IPS-NIHi7 (cell line): ENCODE data around the gene CCDC18.
"Not testable (repeated sequence)": the region's sequence is repeated elsewhere in the genome, so short reads cannot be mapped to it uniquely, and the experiment has no call there.

Experiments
- DNase-seq: peaks from one replicate; pipeline ENCODE4 v3.0.0; 2012; ENCODE audit warnings: mixed read lengths; ENCODE audit errors: extremely low spot score

The CCDC18 gene, protein sequence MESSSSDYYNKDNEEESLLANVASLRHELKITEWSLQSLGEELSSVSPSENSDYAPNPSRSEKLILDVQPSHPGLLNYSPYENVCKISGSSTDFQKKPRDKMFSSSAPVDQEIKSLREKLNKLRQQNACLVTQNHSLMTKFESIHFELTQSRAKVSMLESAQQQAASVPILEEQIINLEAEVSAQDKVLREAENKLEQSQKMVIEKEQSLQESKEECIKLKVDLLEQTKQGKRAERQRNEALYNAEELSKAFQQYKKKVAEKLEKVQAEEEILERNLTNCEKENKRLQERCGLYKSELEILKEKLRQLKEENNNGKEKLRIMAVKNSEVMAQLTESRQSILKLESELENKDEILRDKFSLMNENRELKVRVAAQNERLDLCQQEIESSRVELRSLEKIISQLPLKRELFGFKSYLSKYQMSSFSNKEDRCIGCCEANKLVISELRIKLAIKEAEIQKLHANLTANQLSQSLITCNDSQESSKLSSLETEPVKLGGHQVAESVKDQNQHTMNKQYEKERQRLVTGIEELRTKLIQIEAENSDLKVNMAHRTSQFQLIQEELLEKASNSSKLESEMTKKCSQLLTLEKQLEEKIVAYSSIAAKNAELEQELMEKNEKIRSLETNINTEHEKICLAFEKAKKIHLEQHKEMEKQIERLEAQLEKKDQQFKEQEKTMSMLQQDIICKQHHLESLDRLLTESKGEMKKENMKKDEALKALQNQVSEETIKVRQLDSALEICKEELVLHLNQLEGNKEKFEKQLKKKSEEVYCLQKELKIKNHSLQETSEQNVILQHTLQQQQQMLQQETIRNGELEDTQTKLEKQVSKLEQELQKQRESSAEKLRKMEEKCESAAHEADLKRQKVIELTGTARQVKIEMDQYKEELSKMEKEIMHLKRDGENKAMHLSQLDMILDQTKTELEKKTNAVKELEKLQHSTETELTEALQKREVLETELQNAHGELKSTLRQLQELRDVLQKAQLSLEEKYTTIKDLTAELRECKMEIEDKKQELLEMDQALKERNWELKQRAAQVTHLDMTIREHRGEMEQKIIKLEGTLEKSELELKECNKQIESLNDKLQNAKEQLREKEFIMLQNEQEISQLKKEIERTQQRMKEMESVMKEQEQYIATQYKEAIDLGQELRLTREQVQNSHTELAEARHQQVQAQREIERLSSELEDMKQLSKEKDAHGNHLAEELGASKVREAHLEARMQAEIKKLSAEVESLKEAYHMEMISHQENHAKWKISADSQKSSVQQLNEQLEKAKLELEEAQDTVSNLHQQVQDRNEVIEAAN (N-terminal part only)

DNA sequence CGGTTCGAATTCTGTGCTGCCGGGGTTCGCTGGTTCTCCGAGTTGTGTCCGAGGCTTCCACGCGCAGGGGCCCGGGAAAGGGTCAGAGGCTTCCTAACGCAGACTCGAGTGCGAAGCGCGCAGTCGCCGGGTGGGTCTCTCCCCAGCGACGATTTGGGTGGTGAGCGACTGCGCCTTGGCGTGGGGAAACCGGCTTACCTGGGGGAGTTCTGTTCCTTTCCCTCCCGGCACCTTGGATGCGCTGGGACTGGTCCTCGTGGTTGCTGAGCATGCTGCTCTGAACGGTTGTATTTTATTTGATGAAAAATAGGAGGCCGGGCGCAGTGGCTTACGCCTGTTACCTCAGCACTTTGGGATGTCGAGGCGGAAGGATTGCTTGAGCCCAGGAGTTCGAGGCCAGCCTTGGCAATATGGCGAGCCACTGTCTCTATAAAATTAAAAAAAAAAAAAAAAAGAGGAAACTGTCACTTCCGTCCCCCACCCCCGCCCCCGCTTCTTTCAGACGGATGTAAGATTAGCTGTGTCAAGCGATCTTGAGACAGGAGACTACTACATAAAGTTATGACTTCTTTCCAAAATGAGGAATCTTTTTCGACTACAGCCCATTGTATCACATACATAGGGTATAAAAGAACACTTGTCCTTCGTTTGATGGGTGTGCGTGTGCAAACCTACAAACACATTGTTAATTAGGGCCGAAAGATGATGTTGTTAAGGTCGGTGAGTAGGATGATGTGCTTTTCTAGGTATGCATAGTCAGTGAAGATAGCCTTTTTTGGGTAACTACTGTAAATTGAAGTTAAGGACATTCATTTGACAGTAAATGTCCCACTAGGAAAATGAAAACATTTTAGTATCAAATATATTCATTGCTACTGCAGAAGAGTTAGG, at the start of gene CCDC18:
CCDC18 (plus strand) TSS at position 2 of the 891 bp plus-strand sequence. CDS start 2,638 bp downstream, outside the sequence.
- no peak for DNase-seq

DNA sequence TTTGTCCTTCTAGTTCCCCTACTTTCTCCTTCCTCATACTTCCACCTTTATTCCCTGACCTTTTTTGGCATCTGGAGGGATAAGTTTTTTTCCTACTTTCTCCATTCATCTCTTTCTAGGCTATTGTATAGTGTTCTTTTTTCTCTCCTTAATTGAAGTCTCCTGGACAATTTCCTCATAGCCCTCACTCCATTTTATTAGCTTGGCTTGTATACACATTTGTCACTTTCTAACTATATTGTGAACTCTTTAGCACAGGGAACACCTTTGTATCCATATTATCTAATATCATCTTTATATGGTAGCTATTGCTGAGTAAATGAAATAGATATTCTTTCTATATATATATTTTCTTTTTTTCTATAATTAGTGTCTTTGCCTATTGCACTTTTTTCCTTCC, 47.9 kb upstream of the CCDC18 start:
- DNase-seq: no peak

DNA sequence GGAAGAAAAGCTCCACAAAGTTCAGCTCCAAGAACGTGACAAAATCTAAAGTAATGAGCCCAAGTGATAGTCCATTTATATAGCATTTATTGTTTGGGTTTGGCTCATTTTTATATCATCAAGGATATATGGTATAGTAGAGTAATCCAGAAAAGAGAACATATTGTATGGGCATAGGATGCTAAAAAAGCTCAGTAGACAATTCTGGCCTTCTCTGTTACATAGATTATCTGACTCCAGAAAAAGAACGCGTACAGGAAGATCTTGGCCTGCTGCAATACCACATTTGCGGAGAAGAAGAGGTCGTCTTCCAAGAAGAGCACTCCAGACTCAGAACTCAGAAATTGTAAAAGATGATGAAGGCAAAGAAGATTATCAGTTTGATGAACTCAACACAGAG, 44.1 kb upstream of the CCDC18 start:
- DNase-seq: no peak

DNA sequence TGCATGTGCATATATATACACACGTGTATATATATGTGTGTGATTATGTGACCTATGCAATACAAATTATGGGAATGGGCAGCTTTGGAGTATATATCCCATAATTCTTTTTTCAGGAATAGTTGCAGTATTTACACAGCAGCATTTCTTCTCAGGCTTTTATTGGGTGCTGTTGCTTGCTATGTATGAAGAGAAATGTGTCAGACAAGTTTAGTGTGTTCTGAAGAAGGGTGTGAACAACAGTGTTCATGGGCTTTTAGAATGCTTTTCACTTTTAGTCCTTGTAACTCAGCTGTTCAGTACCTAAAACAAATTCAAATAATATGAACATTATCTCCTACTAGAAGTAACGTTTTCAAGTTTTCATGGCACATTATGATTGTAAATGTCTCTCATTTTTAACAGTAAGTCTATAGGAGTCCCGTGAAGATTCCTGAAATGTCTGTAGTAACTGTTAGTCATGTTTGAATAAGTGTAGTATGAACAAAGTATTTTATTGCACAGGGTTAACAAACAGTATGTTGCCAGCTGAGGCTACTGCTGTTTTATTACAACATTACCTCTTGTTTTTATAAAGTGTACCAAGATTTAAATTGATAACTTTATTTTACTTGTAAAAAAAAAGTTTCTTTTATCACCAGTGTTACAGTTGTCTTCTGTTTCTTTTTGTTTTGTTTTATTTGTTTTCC, 42.8 kb upstream of the CCDC18 start:
- no peak for DNase-seq

DNA sequence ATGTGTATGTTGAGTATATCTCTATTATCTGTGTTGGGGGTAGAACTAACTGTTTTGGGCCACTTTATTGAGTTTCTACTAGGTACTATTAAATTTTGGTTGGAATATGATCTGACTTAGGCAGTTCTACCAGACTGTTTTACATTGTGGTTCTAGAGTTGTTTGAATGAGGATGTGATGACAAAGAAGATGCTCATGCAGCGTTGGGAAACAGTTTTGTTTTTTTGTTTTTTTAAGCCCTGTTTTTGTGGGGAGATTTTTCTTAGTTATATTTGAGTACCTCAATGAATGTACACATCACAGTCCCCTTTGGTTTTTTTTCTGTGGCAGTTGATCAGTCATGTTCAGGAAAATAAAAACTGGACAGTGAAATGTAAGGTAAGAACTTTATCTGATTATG, 40.4 kb upstream of the CCDC18 start:
- no peak for DNase-seq

DNA sequence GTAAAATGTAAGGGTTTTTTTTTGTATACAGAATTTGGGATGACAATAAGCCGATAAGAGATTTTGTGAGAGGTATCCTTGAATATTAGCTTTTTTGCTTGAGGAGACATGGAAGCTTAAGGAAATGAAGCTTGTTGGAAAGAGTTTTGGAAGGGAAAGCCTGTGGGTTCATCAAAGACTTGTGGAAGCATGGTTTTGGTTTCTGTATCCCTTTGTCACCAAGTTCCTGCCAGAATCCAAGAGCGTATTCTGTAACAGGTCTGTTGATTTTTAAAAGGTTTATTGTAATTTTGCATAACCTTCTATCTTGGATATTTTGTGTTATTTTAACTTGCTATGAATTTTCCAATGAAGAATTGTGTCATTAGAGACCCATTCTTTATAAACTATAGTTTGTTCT, 38.4 kb upstream of the CCDC18 start:
- DNase-seq: no peak

DNA sequence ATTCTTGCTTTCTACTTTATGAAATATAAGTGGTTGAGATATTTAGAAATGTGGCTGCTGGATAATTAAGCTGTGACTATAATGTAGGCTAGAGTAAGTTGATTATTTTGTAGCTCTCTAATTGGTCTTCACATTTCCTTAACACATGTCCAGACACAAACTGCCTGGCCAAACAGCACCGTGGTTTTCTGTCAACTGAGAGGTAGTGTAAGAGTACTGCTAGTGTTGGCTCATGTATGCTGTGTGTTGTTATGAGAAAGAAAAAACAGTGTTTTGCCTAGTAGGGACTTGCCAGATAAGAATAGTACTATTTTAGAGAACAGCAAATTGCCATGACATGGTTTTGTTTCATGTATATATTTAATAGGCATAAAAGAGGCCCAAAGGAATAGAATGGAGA, 37.4 kb upstream of the CCDC18 start:
- no peak for DNase-seq

DNA sequence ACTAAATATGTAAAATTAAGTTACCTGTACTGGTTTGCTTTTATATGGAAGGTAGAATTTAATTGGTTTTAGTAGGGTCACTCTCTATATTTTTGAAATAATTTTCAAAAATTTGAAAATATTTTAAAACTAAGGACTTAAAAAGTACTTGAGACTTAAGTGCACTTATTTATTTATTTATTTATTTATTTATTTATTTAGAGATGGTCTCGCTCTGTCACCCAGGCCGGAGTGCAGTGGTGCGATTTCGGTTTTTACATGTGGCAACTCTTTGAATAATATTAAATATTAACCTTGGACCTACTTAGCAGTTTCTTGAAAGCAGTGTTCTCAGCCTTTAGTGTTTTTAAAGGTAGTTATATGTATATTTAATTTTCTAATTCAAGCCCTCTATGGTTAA, 36.8 kb upstream of the CCDC18 start:
- no peak for DNase-seq

DNA sequence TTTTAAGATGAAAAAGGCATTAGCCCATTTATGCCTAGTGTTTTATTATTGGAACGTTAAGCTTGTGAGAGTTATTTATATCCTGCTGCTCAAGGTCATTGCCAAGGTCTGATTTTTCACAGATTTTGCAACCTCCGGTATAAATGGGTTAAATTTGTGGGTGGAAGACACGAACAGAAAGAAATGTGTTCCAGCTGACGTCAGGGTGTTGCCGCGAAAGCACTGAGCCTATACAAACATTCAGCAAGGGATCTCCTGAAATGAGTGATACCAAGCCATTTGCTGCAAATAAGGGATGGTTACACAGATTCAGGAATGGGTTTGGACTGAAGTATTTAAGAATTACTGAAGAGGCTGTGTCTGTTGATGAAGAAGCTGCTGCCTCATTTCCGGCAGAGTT, 32.5 kb upstream of the CCDC18 start:
- DNase-seq: no peak

DNA sequence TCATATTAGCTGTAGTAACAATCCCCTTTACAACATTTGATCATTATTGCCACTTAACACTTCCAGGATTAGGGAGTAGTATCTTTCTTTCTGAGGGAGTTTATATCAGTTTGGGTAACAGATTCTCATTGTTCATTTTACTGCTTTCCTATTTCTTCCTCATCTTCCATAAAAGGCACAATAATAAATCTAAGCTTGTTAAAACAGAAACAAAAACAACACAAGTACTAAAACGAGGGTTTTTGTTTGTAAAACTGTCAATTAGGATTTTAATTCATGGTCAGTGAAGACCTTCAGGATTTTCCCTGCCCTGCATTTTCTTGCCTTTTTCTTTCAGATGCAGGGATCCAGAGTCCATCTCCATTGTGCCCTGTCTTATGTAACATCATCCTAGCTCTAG, 29.8 kb upstream of the CCDC18 start:
- no peak for DNase-seq

DNA sequence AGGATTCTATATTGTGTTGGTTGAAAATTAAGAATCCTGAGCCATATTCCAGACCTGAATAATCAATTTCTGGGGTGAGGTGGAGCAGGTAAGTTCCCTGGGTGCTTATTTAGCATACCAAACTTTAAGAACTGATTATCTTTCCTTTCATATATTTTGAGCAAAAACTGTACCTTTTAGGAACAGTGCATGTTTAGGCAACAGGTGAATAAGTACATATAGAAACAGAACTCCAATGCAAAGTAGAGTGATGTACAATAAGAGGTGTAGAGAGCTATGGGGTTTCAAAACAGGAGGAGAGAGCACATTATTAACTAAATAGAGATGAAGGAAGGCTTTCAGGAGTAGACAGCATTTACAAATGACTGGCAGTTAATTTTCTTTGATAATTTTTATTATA, 29.1 kb upstream of the CCDC18 start:
- no peak for DNase-seq

DNA sequence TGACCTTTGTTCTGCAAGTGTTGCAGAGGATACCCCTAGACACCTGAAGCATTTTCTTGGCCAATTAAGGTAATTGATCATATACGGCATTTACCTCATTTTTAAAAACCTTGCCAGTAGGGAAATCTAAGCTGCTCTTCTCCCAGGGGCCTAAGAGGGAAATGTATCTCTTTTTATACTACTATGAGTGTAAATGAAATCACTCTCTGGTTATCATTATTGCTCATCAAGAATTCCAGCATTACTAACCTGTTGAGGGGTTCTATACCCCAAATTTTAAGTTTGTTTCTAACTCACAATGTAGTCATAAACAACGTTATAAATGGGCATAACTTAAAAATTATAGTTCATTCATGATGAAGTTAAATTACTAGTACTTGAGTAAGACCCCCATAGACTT, 27.7 kb upstream of the CCDC18 start:
- DNase-seq: no peak

DNA sequence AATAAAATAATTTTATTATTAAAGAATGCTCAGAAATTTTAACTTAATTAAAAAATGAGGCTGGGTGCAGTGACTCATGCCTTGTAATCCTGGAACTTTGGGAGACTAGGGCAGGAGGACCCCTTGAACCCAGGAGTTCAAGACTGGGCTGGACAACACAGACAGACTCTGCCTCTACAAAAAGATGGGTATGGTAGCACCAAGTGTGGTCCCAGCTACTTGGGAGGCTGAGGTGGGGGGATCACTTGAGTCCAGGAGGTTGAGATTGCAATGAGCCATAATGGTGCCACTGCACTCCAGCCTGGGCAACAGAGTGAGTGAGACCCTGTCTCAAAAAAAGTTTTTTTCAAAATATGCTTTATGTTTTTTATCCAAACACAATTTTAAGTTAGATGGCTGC, 25.6 kb upstream of the CCDC18 start:
- DNase-seq: no peak

DNA sequence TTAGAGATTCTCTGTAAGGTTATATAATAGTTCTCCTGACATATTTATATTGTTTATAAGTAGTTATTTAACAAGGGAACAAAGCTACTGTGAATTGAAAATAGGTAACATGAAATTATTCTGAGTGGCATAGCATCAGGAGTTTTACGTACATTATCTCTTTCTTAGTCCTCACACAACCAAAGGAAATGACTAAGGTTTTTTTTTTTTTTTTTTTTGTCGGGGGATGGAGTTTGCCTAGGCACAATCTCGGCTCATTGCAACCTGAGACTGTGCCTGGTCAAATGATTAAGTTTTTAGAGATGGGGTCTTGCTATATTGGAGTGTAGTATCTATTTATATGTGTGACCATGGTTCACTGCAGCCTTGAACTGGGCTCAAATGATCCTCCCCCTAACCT, 25.2 kb upstream of the CCDC18 start:
- DNase-seq: no peak

DNA sequence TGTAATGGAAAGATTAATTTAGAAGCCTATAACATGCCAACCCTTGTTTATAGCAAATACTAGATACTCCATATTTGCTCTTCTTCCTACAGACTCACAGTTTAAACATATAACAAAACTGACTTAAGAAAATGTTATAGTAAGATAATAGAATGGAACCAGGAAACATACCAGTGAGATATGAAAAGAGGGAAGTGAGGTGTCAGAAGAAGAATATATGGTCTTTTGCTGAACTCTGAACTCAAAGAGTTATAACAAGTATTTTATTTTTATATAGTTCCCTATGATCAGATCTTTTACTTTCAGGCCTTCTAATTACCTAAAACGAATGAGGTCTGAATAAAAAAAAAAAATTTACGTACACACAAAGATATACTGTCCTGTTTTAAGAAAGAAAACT, 21.2 kb upstream of the CCDC18 start:
- DNase-seq: no peak

DNA sequence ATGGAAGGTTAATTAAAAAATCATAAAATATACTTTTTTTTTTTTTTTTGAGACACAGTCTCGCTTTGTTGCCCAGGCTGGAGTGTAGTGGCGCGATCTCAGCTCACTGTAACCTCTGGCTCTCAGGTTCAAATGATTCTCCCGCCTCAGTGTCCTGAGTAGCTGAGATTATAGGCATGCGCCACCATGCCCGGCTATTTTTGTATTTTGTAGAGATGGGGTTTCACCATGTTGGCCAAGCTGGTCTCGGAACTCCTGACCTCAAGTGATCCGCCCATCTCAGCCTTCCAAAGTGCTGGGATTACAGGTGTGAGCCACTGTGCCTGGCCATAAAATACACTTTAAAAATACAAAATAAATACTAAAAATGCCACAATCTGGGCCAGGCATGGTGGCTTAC, 17.2 kb upstream of the CCDC18 start:
- not testable (repeated sequence) for DNase-seq

DNA sequence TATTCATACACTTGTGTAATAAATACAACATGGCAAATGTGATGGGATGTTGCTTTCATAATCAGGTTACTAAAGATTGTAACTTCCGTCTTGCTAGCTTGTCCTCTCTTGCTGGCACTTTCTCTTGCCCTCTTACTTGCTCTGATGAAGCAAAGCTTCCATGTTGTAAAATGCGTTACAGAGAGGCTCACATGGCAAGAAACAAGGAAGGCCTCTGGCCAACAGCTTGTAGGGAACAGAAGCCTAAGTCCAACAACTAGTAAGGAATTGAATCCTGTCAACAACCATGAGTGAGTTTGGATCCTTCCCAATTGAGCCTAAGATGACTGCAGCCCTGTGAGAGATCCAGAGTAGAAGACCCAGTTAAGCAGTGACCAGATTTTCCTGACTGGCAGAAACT, 15.7 kb upstream of the CCDC18 start:
- DNase-seq: no peak

DNA sequence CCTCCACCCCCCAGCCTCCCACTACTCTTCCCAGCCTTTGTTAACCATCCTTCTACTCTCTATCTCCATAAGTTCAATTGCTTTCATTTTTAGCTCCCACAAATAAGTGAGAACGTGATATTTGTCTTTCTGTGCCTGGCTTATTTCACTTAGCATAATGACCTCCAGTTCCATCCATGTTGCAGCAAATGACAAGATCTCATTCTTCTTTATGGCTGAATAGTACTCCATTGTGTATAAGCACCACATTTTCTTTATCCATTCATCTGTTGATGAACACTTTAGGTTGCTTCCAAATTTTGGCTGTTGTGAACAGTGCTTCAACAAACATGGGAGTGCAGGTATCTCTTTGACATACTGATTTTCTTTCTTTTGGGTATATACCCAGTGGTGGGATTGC, 14.6 kb upstream of the CCDC18 start:
- DNase-seq: not testable (repeated sequence)

DNA sequence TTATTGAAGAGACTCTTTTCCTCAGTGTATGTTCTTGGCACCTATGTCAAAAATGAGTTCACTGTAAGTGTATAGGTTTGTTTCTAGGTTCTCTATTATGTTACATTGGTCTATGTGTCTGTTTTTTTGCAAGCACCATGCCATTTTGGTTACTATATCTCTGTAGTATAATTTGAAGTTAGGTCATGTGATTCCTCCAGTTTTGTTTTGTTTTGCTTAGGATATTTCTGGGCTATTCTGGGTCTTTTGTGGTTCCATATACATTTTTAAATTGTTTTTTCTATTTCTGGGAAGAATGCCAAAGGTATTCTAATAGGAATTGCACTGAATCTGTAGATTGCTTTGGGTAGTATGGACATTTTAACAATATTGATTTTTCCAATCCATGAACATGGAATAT, 13.5 kb upstream of the CCDC18 start:
- DNase-seq: no peak

DNA sequence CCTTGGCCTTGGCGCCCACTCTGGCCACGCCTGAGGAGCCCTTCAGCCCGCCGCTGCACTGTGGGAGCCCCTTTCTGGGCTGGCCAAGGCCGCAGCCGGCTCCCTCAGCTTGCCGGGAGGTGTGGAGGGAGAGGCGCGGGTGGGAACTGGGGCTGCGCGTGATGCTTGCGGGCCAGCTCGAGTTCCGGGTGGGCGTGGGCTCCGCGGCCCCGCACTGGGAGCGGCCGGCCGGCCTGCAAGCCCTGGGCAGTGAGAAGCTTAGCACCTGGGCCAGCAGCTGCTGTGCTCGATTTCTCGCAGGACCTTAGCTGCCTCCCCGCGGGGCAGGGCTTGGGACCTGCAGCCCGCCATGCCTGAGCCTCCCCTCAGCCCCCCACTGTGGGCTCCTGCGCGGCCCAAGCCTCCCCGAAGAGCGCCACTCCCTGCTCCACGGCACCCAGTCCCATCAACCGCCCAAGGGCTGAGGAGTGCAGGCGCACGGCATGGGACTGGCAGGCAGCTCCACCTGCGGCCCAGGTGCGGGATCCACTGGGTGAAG, 10.3 kb upstream of the CCDC18 start:
- not testable (repeated sequence) for DNase-seq
